OCI-LY3 (cell line): ENCODE measurements around the gene SSBP2.

Experiments used
- EZH2phosphoT487 ChIP-seq: fragments of 200-600 bp; shearing (Covaris generic); IDR thresholded peaks from 2 replicates; pipeline ENCODE4 v1.6.1; 2018; ENCODE audit warnings: antibody characterized with exemption, mixed run types, low read depth
- TF ChIP-seq, protein P1 (sequence below): fragments of 200-600, 300-600 bp; sonication (generic); IDR thresholded peaks from 2 replicates; pipeline ENCODE4 v1.5.1; 2014; ENCODE audit warnings: antibody characterized with exemption, low read length, low read depth

GRCh38 chr5:81370912-81371311 lies 380.0 kb downstream of the SSBP2 start:
- TF ChIP-seq, protein P1, sequence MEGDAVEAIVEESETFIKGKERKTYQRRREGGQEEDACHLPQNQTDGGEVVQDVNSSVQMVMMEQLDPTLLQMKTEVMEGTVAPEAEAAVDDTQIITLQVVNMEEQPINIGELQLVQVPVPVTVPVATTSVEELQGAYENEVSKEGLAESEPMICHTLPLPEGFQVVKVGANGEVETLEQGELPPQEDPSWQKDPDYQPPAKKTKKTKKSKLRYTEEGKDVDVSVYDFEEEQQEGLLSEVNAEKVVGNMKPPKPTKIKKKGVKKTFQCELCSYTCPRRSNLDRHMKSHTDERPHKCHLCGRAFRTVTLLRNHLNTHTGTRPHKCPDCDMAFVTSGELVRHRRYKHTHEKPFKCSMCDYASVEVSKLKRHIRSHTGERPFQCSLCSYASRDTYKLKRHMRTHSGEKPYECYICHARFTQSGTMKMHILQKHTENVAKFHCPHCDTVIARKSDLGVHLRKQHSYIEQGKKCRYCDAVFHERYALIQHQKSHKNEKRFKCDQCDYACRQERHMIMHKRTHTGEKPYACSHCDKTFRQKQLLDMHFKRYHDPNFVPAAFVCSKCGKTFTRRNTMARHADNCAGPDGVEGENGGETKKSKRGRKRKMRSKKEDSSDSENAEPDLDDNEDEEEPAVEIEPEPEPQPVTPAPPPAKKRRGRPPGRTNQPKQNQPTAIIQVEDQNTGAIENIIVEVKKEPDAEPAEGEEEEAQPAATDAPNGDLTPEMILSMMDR: no peak
- TF ChIP-seq EZH2phosphoT487: no peak
